OCI-LY7 (cell line): Measurements from ENCODE around the gene NCKAP5.

Source experiments
- EZH2phosphoT487 ChIP-seq: fragments of 200-600 bp; sonication (generic); IDR thresholded peaks from 2 replicates; pipeline ENCODE4 v1.6.1; 2018; ENCODE audit warnings: low read depth, borderline replicate concordance, mild to moderate bottlenecking, mixed run types, antibody characterized with exemption, low read length, moderate library complexity, mixed read lengths
- TF ChIP-seq, protein P1 (sequence below): fragments of 200-600 bp; sonication (generic); conservative IDR thresholded peaks from 2 replicates; pipeline ENCODE4 v1.5.1; 2014; ENCODE audit warnings: mild to moderate bottlenecking, antibody characterized with exemption, low read length, moderate library complexity, mixed read lengths

DNA sequence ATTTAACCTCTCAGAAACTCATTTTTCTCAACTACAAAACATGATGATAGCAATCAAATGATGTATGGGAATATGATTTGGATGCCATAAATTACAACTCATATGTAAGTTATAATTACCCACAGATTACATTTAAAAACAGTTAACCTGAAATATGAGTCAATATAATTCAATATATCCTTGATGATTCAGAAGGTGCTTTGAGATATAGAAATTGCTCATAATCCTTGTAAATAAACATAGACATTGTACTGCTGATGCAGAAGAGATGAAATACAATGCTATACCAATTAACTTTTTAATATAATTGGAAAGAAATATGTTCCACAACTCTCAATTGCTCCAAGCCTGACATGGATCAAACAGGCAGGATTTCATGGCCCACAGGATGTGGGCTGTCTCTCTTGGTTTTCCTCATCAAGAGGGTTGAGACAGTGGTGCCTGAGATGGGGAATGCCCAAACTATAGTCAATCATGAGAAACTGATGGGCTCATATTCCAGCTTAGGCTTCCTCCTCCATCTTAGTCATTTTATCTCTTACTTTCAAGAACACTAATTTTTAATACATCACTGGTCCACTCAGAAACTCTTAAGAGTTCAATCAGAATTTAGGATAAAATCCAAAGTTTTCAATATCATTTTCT is 49.4 kb downstream of the NCKAP5 start:
- TF ChIP-seq, protein P1, sequence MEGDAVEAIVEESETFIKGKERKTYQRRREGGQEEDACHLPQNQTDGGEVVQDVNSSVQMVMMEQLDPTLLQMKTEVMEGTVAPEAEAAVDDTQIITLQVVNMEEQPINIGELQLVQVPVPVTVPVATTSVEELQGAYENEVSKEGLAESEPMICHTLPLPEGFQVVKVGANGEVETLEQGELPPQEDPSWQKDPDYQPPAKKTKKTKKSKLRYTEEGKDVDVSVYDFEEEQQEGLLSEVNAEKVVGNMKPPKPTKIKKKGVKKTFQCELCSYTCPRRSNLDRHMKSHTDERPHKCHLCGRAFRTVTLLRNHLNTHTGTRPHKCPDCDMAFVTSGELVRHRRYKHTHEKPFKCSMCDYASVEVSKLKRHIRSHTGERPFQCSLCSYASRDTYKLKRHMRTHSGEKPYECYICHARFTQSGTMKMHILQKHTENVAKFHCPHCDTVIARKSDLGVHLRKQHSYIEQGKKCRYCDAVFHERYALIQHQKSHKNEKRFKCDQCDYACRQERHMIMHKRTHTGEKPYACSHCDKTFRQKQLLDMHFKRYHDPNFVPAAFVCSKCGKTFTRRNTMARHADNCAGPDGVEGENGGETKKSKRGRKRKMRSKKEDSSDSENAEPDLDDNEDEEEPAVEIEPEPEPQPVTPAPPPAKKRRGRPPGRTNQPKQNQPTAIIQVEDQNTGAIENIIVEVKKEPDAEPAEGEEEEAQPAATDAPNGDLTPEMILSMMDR: no peak
- TF ChIP-seq EZH2phosphoT487: no peak
